DND-41 (cell line): ENCODE results near the gene GLE1.
"Not testable (repeated sequence)": the region's sequence is repeated elsewhere in the genome, so short reads cannot be mapped to it uniquely, and the experiment has no call there.

Experiments used
- ATAC-seq: fragments of 200-7000 bp; cut with Tn5 transposase; 3 replicates; pipeline ENCODE4 v1.9.1; 2021; ENCODE audit warnings: low read depth; ENCODE audit not compliant: insufficient read depth
- DNase-seq: peaks from one replicate; pipeline ENCODE4 v3.0.0-alpha.2; 2020
- H2AFZ ChIP-seq: 2 replicates; pipeline ENCODE4 v1.6.0; 2012; ENCODE audit warnings: low read depth, low read length
- H3K27ac ChIP-seq: 2 replicates; pipeline ENCODE4 v1.5.1; 2012; ENCODE audit warnings: low read length, inconsistent platforms
- H3K27me3 ChIP-seq: fragments of 200-600 bp; sonication (generic); 2 replicates; pipeline ENCODE4 v1.6.0; 2012; ENCODE audit warnings: low read length, mild to moderate bottlenecking, inconsistent platforms; ENCODE audit not compliant: insufficient read depth, poor library complexity
- H3K36me3 ChIP-seq: 2 replicates; pipeline ENCODE4 v1.5.1; 2012; ENCODE audit warnings: low read length, inconsistent platforms; ENCODE audit not compliant: insufficient read depth
- H3K4me1 ChIP-seq: 2 replicates; pipeline ENCODE4 v1.5.1; 2012; ENCODE audit warnings: mild to moderate bottlenecking, low read length; ENCODE audit not compliant: insufficient read depth
- H3K4me2 ChIP-seq: 2 replicates; pipeline ENCODE4 v1.6.0; 2012; ENCODE audit warnings: mild to moderate bottlenecking, moderate library complexity, low read length, inconsistent platforms; ENCODE audit not compliant: insufficient read depth
- H3K4me3 ChIP-seq, 2 experiments: fragments of 200-600 bp in 1 of 2; shearing (Covaris generic) in 1 of 2; 2 replicates each; pipeline ENCODE4 v1.5.1; 2012 to 2016; ENCODE audit warnings: inconsistent platforms in 2 of 2, low read length in 2 of 2, mild to moderate bottlenecking in 2 of 2, low read depth in 1 of 2, moderate library complexity in 1 of 2
- H3K79me2 ChIP-seq: 2 replicates; pipeline ENCODE4 v1.6.0; 2012; ENCODE audit warnings: low read length, inconsistent platforms; ENCODE audit not compliant: insufficient read depth
- H3K9ac ChIP-seq: 2 replicates; pipeline ENCODE4 v1.6.0; 2012; ENCODE audit warnings: low read depth, mild to moderate bottlenecking, inconsistent platforms, low read length, moderate library complexity
- H3K9me3 ChIP-seq: 2 replicates; pipeline ENCODE4 v1.5.1; 2012; ENCODE audit warnings: low read length, moderate library complexity, mild to moderate bottlenecking, inconsistent platforms; ENCODE audit not compliant: insufficient read depth, severe bottlenecking
- H4K20me1 ChIP-seq: 2 replicates; pipeline ENCODE4 v1.6.0; 2012; ENCODE audit warnings: low read length; ENCODE audit not compliant: insufficient read depth
- EZH2 ChIP-seq: IDR thresholded peaks from 3 replicates; pipeline ENCODE4 v1.6.1; 2012; ENCODE audit warnings: borderline replicate concordance, low read depth, mild to moderate bottlenecking, moderate library complexity, low read length, inconsistent platforms; ENCODE audit not compliant: severe bottlenecking
- TF ChIP-seq, protein P1 (sequence below): IDR thresholded peaks from 2 replicates; pipeline ENCODE4 v1.5.1; 2012; ENCODE audit warnings: borderline replicate concordance, low read length, moderate library complexity, mild to moderate bottlenecking; ENCODE audit not compliant: poor library complexity, severe bottlenecking; ENCODE audit errors: extremely low read depth

GLE1 gene

DNA sequence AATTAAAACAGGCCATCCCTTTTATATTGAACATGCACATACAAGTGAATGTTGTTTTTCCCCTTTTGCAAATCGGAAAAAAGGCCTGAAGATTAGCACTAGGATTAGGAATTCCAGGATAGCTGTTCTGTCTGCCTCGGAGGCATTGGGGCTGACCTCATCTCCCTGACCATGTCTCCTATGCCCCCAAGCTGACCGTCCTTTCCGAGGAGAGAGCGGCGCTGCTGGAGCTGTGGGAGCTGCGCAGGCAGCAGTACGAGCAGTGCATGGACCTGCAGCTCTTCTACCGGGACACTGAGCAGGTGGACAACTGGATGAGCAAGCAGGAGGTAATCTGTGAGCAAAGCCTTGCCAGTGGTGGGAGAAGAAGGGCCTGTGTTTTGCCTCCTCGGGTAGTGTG lies 76.2 kb downstream of the GLE1 start:
- Histone ChIP-seq H3K79me2 (no peaks in the 10 kb centered on the region), H3K4me3 (no peak overlapping the region), H4K20me1 (no peaks in the 10 kb centered on the region), H3K4me2 (no peak overlapping the region), H3K27me3 (no peaks in the 10 kb centered on the region), H3K27ac (no peak overlapping the region), H3K36me3 (peaks cover 98% of the 10 kb centered on the region), H3K9ac (no peak overlapping the region), H3K9me3 (no peaks in the 10 kb centered on the region), H3K4me1 (peaks cover 3% of the 10 kb centered on the region; the same call in 1 of the 2 replicates), H2AFZ (no peak overlapping the region)
- no peak for ATAC-seq
- DNase-seq, result no peak
- TF ChIP-seq, protein P1, sequence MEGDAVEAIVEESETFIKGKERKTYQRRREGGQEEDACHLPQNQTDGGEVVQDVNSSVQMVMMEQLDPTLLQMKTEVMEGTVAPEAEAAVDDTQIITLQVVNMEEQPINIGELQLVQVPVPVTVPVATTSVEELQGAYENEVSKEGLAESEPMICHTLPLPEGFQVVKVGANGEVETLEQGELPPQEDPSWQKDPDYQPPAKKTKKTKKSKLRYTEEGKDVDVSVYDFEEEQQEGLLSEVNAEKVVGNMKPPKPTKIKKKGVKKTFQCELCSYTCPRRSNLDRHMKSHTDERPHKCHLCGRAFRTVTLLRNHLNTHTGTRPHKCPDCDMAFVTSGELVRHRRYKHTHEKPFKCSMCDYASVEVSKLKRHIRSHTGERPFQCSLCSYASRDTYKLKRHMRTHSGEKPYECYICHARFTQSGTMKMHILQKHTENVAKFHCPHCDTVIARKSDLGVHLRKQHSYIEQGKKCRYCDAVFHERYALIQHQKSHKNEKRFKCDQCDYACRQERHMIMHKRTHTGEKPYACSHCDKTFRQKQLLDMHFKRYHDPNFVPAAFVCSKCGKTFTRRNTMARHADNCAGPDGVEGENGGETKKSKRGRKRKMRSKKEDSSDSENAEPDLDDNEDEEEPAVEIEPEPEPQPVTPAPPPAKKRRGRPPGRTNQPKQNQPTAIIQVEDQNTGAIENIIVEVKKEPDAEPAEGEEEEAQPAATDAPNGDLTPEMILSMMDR, result no peak
- no peak for TF ChIP-seq EZH2

DNA sequence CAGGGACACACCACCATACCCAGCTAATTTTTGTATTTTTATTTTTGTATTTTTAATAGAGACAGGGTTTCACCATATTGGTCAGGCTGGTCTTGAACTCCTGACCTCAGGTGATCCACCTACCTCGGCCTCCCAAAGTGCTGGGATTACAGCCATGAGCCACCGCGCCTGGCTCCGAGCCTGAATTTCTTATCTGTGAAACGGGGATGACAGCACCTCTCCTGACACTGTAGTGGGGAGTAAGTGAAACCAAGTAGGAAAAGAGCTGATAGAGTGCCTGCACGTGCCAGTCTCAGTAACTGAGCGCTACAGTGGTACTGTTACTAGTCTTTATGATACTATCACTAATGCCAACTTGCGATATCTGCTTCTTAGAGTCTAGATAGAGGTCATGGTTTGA lies 80.6 kb downstream of the GLE1 start:
- peaks cover 84% of the 10 kb centered on the region for H3K36me3 ChIP-seq
- not testable (repeated sequence) for ATAC-seq, H2AFZ ChIP-seq

DNA sequence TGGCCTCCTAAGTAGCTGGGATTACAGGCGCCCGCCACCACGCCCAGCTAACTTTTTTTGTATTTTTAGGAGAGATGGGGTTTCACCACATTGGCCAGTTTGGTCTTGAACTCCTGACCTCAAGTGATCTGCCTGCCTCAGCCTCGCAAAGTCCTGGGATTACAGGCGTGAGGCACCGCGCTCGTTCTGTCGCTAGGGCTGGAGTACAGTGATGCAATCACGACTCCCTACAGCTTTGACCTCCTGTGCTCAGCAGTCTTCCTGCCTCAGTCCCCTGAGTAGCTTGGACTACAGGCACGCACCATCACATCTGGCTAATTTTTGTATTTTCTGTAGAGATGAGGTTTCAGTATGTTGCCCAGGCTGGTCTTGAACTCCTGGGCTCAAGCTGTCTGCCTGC lies 82.4 kb downstream of the GLE1 start:
- peak overlapping the region; percentile 20; the same call in 1 of the 2 replicates for H3K9ac ChIP-seq
- not testable (repeated sequence) for H2AFZ ChIP-seq, H3K9me3 ChIP-seq, H3K79me2 ChIP-seq, H3K27me3 ChIP-seq, H3K4me3 ChIP-seq, H4K20me1 ChIP-seq, H3K4me2 ChIP-seq
- peak; percentile 9 for ATAC-seq
- DNase-seq, result peak; percentile 9
- peaks cover 29% of the 10 kb centered on the region for H3K4me1 ChIP-seq
- peaks cover 81% of the 10 kb centered on the region for H3K36me3 ChIP-seq
- H3K27ac ChIP-seq, result peak overlapping the region; percentile 82

More for the DNA sequence above, 80.6 kb downstream of the GLE1 start:
- H3K79me2 ChIP-seq, H3K9ac ChIP-seq, H3K4me3 ChIP-seq, H4K20me1 ChIP-seq, H3K27ac ChIP-seq, H3K4me2 ChIP-seq, H3K27me3 ChIP-seq, H3K9me3 ChIP-seq, DNase-seq: not testable (repeated sequence)
- peaks cover 29% of the 10 kb centered on the region for H3K4me1 ChIP-seq

DNA sequence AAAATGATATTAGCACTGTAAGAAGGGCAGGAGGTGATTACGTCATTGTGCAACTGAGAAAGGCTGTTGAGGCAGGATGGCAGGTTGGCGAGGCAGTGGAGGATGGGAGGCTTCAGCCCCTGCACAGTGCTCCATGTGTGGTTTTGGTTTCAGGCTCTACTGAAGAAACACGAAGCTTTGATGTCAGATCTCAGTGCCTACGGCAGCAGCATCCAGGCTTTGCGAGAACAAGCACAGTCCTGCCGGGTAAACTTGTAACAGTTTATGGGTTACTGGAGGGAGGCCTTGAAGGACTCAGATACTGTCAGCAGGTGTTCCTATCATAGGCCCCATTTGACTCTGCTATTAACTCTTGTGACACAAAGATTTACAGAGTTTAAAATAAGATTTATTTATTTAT lies 82.9 kb downstream of the GLE1 start:
- Histone ChIP-seq H4K20me1 (no peaks in the 10 kb centered on the region), H3K4me3 (no peak overlapping the region), H3K9me3 (no peaks in the 10 kb centered on the region), H3K9ac (no peak overlapping the region), H3K4me1 (peaks cover 29% of the 10 kb centered on the region), H3K4me2 (no peak overlapping the region), H3K36me3 (peaks cover 81% of the 10 kb centered on the region), H3K27me3 (no peaks in the 10 kb centered on the region), H2AFZ (no peak overlapping the region), H3K79me2 (no peaks in the 10 kb centered on the region), H3K27ac (peak overlapping the region; percentile 82; the same call in 1 of the 2 replicates)
- DNase-seq (peak; percentile 87), ATAC-seq (peak; percentile 99)
- TF ChIP-seq, protein P1, result no peak
- TF ChIP-seq EZH2, result no peak
